HEK293 (cell line): ENCODE measurements around the gene ASGR2.
A peak's percentile ranks its signal among the peaks of the same experiment; 100 is the strongest.

Source experiments
- BCL6B ChIP-seq: fragments of 450-650 bp; formaldehyde crosslinking; IDR thresholded peaks from 2 replicates; pipeline ENCODE4 v1.5.1; 2017; ENCODE audit warnings: missing biosample characterization, missing genetic modification characterization
- GLIS2 ChIP-seq: fragments of 450-650 bp; formaldehyde crosslinking; IDR thresholded peaks from 2 replicates; pipeline ENCODE4 v1.5.1; 2016; ENCODE audit warnings: missing biosample characterization, missing genetic modification characterization
- PRDM2 ChIP-seq: fragments of 450-650 bp; formaldehyde crosslinking; IDR thresholded peaks from 2 replicates; pipeline ENCODE4 v1.5.1; 2016; ENCODE audit warnings: missing biosample characterization, missing genetic modification characterization, borderline replicate concordance
- SALL2 ChIP-seq: fragments of 450-650 bp; formaldehyde crosslinking; IDR thresholded peaks from 2 replicates; pipeline ENCODE4 v1.5.0; 2017; ENCODE audit warnings: missing biosample characterization, mild to moderate bottlenecking, missing genetic modification characterization, borderline replicate concordance
- TSHZ1 ChIP-seq: fragments of 450-650 bp; formaldehyde crosslinking; IDR thresholded peaks from 2 replicates; pipeline ENCODE4 v1.5.1; 2016; ENCODE audit warnings: missing biosample characterization, missing genetic modification characterization, borderline replicate concordance
- WT1 ChIP-seq: fragments of 450-650 bp; formaldehyde crosslinking; IDR thresholded peaks from 2 replicates; pipeline ENCODE4 v1.5.1; 2016; ENCODE audit warnings: missing biosample characterization, missing genetic modification characterization
- ZBTB11 ChIP-seq: fragments of 450-650 bp; formaldehyde crosslinking; conservative IDR thresholded peaks from 2 replicates; pipeline ENCODE4 v1.5.1; 2016; ENCODE audit warnings: low read depth, missing biosample characterization, missing genetic modification characterization
- ZBTB6 ChIP-seq: fragments of 450-650 bp; formaldehyde crosslinking; IDR thresholded peaks from 2 replicates; pipeline ENCODE4 v1.5.1; 2017; ENCODE audit warnings: missing biosample characterization, missing genetic modification characterization
- ZEB2 ChIP-seq: fragments of 450-650 bp; formaldehyde crosslinking; IDR thresholded peaks from 2 replicates; pipeline ENCODE4 v1.5.1; 2016; ENCODE audit warnings: missing biosample characterization, missing genetic modification characterization
- ZNF10 ChIP-seq: fragments of 450-650 bp; formaldehyde crosslinking; IDR thresholded peaks from 2 replicates; pipeline ENCODE4 v1.5.1; 2017; ENCODE audit warnings: missing biosample characterization, missing genetic modification characterization
- ZNF174 ChIP-seq: fragments of 450-650 bp; formaldehyde crosslinking; IDR thresholded peaks from 2 replicates; pipeline ENCODE4 v1.5.0; 2017; ENCODE audit warnings: missing biosample characterization, mild to moderate bottlenecking, missing genetic modification characterization
- ZNF175 ChIP-seq: fragments of 450-650 bp; formaldehyde crosslinking; IDR thresholded peaks from 2 replicates; pipeline ENCODE4 v1.5.1; 2016; ENCODE audit warnings: missing biosample characterization, missing genetic modification characterization
- ZNF274 ChIP-seq, 2 experiments: fragments of 200-500 bp in 1 of 2; fragments of 450-650 bp in 1 of 2; sonication (Bioruptor generic) in 1 of 2; formaldehyde crosslinking in 1 of 2; IDR thresholded peaks; 2 replicates each; pipeline versions ENCODE4 v1.5.1 to v1.6.1; 2014 to 2016; ENCODE audit warnings: borderline replicate concordance in 1 of 2, inconsistent platforms in 1 of 2, low read length in 1 of 2, missing biosample characterization in 1 of 2, missing genetic modification characterization in 1 of 2
- ZNF488 ChIP-seq: fragments of 450-650 bp; formaldehyde crosslinking; IDR thresholded peaks from 2 replicates; pipeline ENCODE4 v1.5.1; 2016; ENCODE audit warnings: missing biosample characterization, missing genetic modification characterization
- ZNF560 ChIP-seq: fragments of 450-650 bp; formaldehyde crosslinking; IDR thresholded peaks from 2 replicates; pipeline ENCODE4 v1.5.1; 2017; ENCODE audit warnings: missing biosample characterization, missing genetic modification characterization, borderline replicate concordance
- ZNF610 ChIP-seq: fragments of 450-650 bp; formaldehyde crosslinking; IDR thresholded peaks from 2 replicates; pipeline ENCODE4 v1.5.1; 2016; ENCODE audit warnings: missing biosample characterization, missing genetic modification characterization, borderline replicate concordance
- ZNF623 ChIP-seq: fragments of 450-650 bp; formaldehyde crosslinking; IDR thresholded peaks from 2 replicates; pipeline ENCODE4 v1.5.1; 2016; ENCODE audit warnings: missing biosample characterization, missing genetic modification characterization
- ZNF629 ChIP-seq: fragments of 450-650 bp; formaldehyde crosslinking; IDR thresholded peaks from 2 replicates; pipeline ENCODE4 v1.5.1; 2017; ENCODE audit warnings: missing biosample characterization, missing genetic modification characterization
- ZNF658 ChIP-seq: fragments of 450-650 bp; formaldehyde crosslinking; IDR thresholded peaks from 2 replicates; pipeline ENCODE4; 2016; ENCODE audit warnings: missing biosample characterization, missing genetic modification characterization
- ZNF660 ChIP-seq: fragments of 450-650 bp; IDR thresholded peaks from 2 replicates; pipeline ENCODE4 v1.5.1; 2018; ENCODE audit warnings: missing biosample characterization, mild to moderate bottlenecking, missing genetic modification characterization
- ZNF747 ChIP-seq: fragments of 450-650 bp; formaldehyde crosslinking; IDR thresholded peaks from 2 replicates; pipeline ENCODE4 v1.5.1; 2016; ENCODE audit warnings: missing biosample characterization, missing genetic modification characterization
- ZNF792 ChIP-seq: fragments of 450-650 bp; formaldehyde crosslinking; IDR thresholded peaks from 2 replicates; pipeline ENCODE4 v1.5.1; 2016; ENCODE audit warnings: missing biosample characterization, missing genetic modification characterization

ASGR2 gene

GRCh38 chr17:7060165-7060891 is 54.3 kb downstream of the ASGR2 start (continued):
- TF ChIP-seq ZNF488: no peak
- no peak for TF ChIP-seq ZNF610 (tag by site-specific recombination)
- TF ChIP-seq ZNF660: no peak
- no peak for TF ChIP-seq ZNF658 (tag by site-specific recombination)
- no peak for TF ChIP-seq PRDM2
- no peak for TF ChIP-seq ZNF274 (IDR thresholded peaks at IDR 0.05; ENCODE audit: low read length)
- TF ChIP-seq ZNF274 (tag by site-specific recombination; IDR thresholded peaks at IDR 0.05; ENCODE audit: borderline replicate concordance): no peak
- TF ChIP-seq ZEB2 (tag by site-specific recombination): 0 out of 2 replicates have a peak, but pooled peaks have one; percentile 34
- TF ChIP-seq ZNF747 (tag by site-specific recombination): no peak
- no peak for TF ChIP-seq ZNF623
- TF ChIP-seq ZNF629 (tag by site-specific recombination): peak; percentile 80
- TF ChIP-seq TSHZ1 (tag by site-specific recombination): 0 out of 2 replicates have a peak, but pooled peaks have one; percentile 13
- 0 out of 2 replicates have a peak, but pooled peaks have one; percentile 45 for TF ChIP-seq ZNF10 (tag by site-specific recombination)
- no peak for TF ChIP-seq BCL6B (tag by site-specific recombination)
- TF ChIP-seq ZNF174 (tag by site-specific recombination): no peak
- TF ChIP-seq ZBTB11 (tag by site-specific recombination): no peak
- TF ChIP-seq ZBTB6: no peak
- no peak for TF ChIP-seq ZNF792
- TF ChIP-seq SALL2 (tag by site-specific recombination): no peak
- no peak for TF ChIP-seq GLIS2 (tag by site-specific recombination)
- TF ChIP-seq WT1 (tag by site-specific recombination): no peak
- no peak for TF ChIP-seq ZNF175 (tag by site-specific recombination)
- TF ChIP-seq ZNF560 (tag by site-specific recombination): no peak
